HepG2 (cell line): ENCODE results near the gene GDE1. TPM values are rescaled to one million over a fixed set of nuclear protein-coding genes. Genes with fewer than 3 reads are reported as not detected.

Experiments used
- ARID3A ChIP-seq: IDR thresholded peaks from 2 replicates; pipeline ENCODE4 v1.6.1; 2012; ENCODE audit warnings: low read depth, low read length, improper control_type of control experiment
- CBX5 ChIP-seq: sonication (generic); formaldehyde crosslinking; IDR thresholded peaks from 2 replicates; pipeline ENCODE4 v1.4.0; 2020; ENCODE audit warnings: missing genetic modification reagents, borderline replicate concordance
- DR1 ChIP-seq: sonication (generic); formaldehyde crosslinking; IDR thresholded peaks from 2 replicates; pipeline ENCODE4 v1.8.0; 2021; ENCODE audit warnings: mild to moderate bottlenecking, missing genetic modification reagents, inconsistent platforms
- FOXJ3 ChIP-seq: sonication (generic); formaldehyde crosslinking; IDR thresholded peaks from 2 replicates; pipeline ENCODE4 v1.4.0; 2020; ENCODE audit warnings: missing genetic modification reagents, mild to moderate bottlenecking, borderline replicate concordance
- KDM2A ChIP-seq: sonication (generic); formaldehyde crosslinking; IDR thresholded peaks from 2 replicates; pipeline ENCODE4 v1.4.0; 2020; ENCODE audit warnings: low read depth, missing genetic modification reagents, borderline replicate concordance
- KLF13 ChIP-seq: sonication (generic); formaldehyde crosslinking; IDR thresholded peaks from 2 replicates; pipeline ENCODE4 v1.4.0; 2020; ENCODE audit warnings: mild to moderate bottlenecking, missing genetic modification reagents
- NR2F1 ChIP-seq, 2 experiments: fragments of 450-650 bp in 1 of 2; formaldehyde crosslinking in 1 of 2; IDR thresholded peaks; 2 replicates each; pipeline versions ENCODE4 v1.5.0 to v1.6.1; 2016 to 2020; ENCODE audit warnings: mild to moderate bottlenecking in 1 of 2, missing compliant biosample characterization in 1 of 2, missing genetic modification reagents in 1 of 2, moderate library complexity in 1 of 2
- PHF20 ChIP-seq: sonication (generic); formaldehyde crosslinking; IDR thresholded peaks from 2 replicates; pipeline ENCODE4 v1.5.0; 2020; ENCODE audit warnings: mild to moderate bottlenecking, missing genetic modification reagents
- POLR2A ChIP-seq, 2 experiments: IDR thresholded peaks; 2 replicates each; pipeline ENCODE4 v1.6.1; 2011; ENCODE audit warnings: low read depth in 2 of 2, low read length in 2 of 2, mild to moderate bottlenecking in 1 of 2, moderate library complexity in 1 of 2; ENCODE audit not compliant: insufficient read depth in 1 of 2
- POLR2AphosphoS2 ChIP-seq: IDR thresholded peaks from 2 replicates; pipeline ENCODE4 v1.6.1; 2011; ENCODE audit warnings: low read depth, low read length, improper control_type of control experiment
- REST ChIP-seq, 2 experiments: IDR thresholded peaks; 2 replicates each; pipeline ENCODE4 v1.6.1; 2011 to 2012; ENCODE audit warnings: low read length in 2 of 2, borderline replicate concordance in 1 of 2, low read depth in 1 of 2, mild to moderate bottlenecking in 1 of 2, moderate library complexity in 1 of 2
- SOX5 ChIP-seq: IDR thresholded peaks from 2 replicates; pipeline ENCODE4 v1.6.1; 2016; ENCODE audit warnings: borderline replicate concordance
- SP4 ChIP-seq: sonication (generic); formaldehyde crosslinking; IDR thresholded peaks from 2 replicates; pipeline ENCODE4 v1.8.1; 2023; ENCODE audit warnings: mild to moderate bottlenecking, missing genetic modification reagents
- UBTF ChIP-seq: sonication (generic); formaldehyde crosslinking; IDR thresholded peaks from 2 replicates; pipeline ENCODE4 v1.4.0; 2020; ENCODE audit warnings: mild to moderate bottlenecking, missing genetic modification reagents
- ZNF10 ChIP-seq: sonication (generic); formaldehyde crosslinking; IDR thresholded peaks from 2 replicates; pipeline ENCODE4 v1.4.0; 2020; ENCODE audit warnings: mild to moderate bottlenecking, low read depth, missing genetic modification reagents, borderline replicate concordance
- ZNF354B ChIP-seq: sonication (generic); formaldehyde crosslinking; IDR thresholded peaks from 2 replicates; pipeline ENCODE4 v1.8.0; 2022; ENCODE audit warnings: mild to moderate bottlenecking, missing genetic modification reagents
- ZNF572 ChIP-seq: sonication (generic); formaldehyde crosslinking; IDR thresholded peaks from 2 replicates; pipeline ENCODE4 v1.5.1; 2020; ENCODE audit warnings: mild to moderate bottlenecking, missing genetic modification reagents
- ZNF788 ChIP-seq: sonication (generic); formaldehyde crosslinking; IDR thresholded peaks from 2 replicates; pipeline ENCODE4 v1.5.0; 2020; ENCODE audit warnings: mild to moderate bottlenecking, missing genetic modification reagents, borderline replicate concordance
- polyA plus RNA-seq, 8 experiments: library from polyadenylated mRNA; depleted of rRNA in 3 of 8; stranded (reverse) in 7 of 8; unstranded in 1 of 8; fragments of >200 nt; fragmentation: Illumina TruSeq in 4 of 8; extraction: Trizol in 4 of 8; gene quantifications; 2 replicates each; pipeline versions ENCODE4 v1.2.1 to v1.2.3, GENCODE V29; 2011 to 2016; ENCODE audit warnings: low read depth in 4 of 8, missing spikeins in 1 of 8, mixed read lengths in 1 of 8; ENCODE audit not compliant: insufficient read depth in 1 of 8
- total RNA-seq, 5 experiments: library from RNA; depleted of rRNA; stranded (reverse); fragments of >200 nt; fragmentation: Illumina TruSeq; extraction: Trizol; gene quantifications; 2 replicates each; pipeline ENCODE4 v1.2.3, GENCODE V29; 2016; ENCODE audit warnings: low read depth in 1 of 5
- TF ChIP-seq, protein P1 (sequence below): sonication (generic); formaldehyde crosslinking; IDR thresholded peaks from 2 replicates; pipeline ENCODE4 v1.5.1; 2020; ENCODE audit warnings: missing genetic modification reagents, mild to moderate bottlenecking, borderline replicate concordance

Gene GDE1
- total and polyA plus RNA-seq, 2 of the 13 experiments (the other 11 are each of a cell fraction or from before 2014, with no cell fraction given) = 35.9 to 59.0 TPM

GRCh38 chr16:19521471-19522396, at the start of gene GDE1 (continued):
- TF ChIP-seq PHF20 = peak; percentile 54; the same call in 1 of the 2 replicates
- TF ChIP-seq REST (IDR thresholded peaks at IDR 0.05; ENCODE audit: borderline replicate concordance in 1 of 2, low read depth in 1 of 2, low read length in 2 of 2) = no peak
- TF ChIP-seq SOX5 (CRISPR knock-in tag) = peak; percentile 25; the same call in 1 of the 2 replicates
- TF ChIP-seq KDM2A (CRISPR knock-in tag) = peak; percentile 94; the same call in 1 of the 2 replicates
- TF ChIP-seq, protein P1, sequence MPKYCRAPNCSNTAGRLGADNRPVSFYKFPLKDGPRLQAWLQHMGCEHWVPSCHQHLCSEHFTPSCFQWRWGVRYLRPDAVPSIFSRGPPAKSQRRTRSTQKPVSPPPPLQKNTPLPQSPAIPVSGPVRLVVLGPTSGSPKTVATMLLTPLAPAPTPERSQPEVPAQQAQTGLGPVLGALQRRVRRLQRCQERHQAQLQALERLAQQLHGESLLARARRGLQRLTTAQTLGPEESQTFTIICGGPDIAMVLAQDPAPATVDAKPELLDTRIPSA (CRISPR knock-in tag) = peak; percentile 16; the same call in 1 of the 2 replicates
- no peak; the same call in 1 of the 2 replicates for TF ChIP-seq ARID3A
- TF ChIP-seq UBTF (CRISPR knock-in tag) = peak; percentile 98
- 0 out of 2 replicates have a peak, but pooled peaks have one; percentile 71 for TF ChIP-seq ZNF788
- no peak for TF ChIP-seq POLR2AphosphoS2
- peak; percentile 39 for TF ChIP-seq DR1 (CRISPR knock-in tag)
- TF ChIP-seq ZNF572 (CRISPR knock-in tag) = peak; percentile 92; the same call in 1 of the 2 replicates
- no peak; a peak in 1 of 4 replicates for TF ChIP-seq NR2F1 (CRISPR knock-in tag; IDR thresholded peaks at IDR 0.05)
- TF ChIP-seq SP4 (CRISPR knock-in tag) = no peak; the same call in 1 of the 2 replicates
- peak; percentile 96; the same call in 1 of the 2 replicates for TF ChIP-seq ZNF354B (CRISPR knock-in tag)
- no peak for TF ChIP-seq KLF13 (CRISPR knock-in tag)
- no peak for TF ChIP-seq ZNF10 (CRISPR knock-in tag)
- TF ChIP-seq CBX5 (CRISPR knock-in tag) = peak; percentile 47; the same call in 1 of the 2 replicates
- TF ChIP-seq POLR2A (IDR thresholded peaks at IDR 0.05; ENCODE audit: insufficient read depth in 1 of 2, low read depth in 2 of 2, low read length in 2 of 2) = peak; percentile 71 to 95
- TF ChIP-seq FOXJ3 (CRISPR knock-in tag) = no peak
